H1 (cell line): ENCODE data around the gene OR51M1. TPM values are rescaled to one million over a fixed set of nuclear protein-coding genes. Genes with fewer than 3 reads are reported as not detected.
"Not testable (repeated sequence)": the region's sequence is repeated elsewhere in the genome, so short reads cannot be mapped to it uniquely, and the experiment has no call there.

Experiments used
- CTCF ChIA-PET: fragments of 300-600 bp; sonication (Branson Sonifier 250); formaldehyde crosslinking; loops from one replicate; lab custom pipeline; 2021; ENCODE audit not compliant: partially characterized antibody; lab: Charles Lee
- POLR2A ChIA-PET: fragments of 300-600 bp; sonication (Branson Sonifier 250); formaldehyde crosslinking; loops from one replicate; lab custom pipeline; 2021; ENCODE audit warnings: inconsistent platforms; ENCODE audit not compliant: partially characterized antibody; lab: Charles Lee
- DNase-seq, 2 experiments: peaks; one replicate each; pipeline versions ENCODE4 v3.0.0 to v3.0.0-alpha.2; 2010 to 2022; ENCODE audit warnings: low spot score in 2 of 2, low read depth in 1 of 2, mixed read lengths in 1 of 2
- FAIRE-seq: peaks from 2 replicates; lab custom pipeline; 2011; peaks lifted over from hg19 to GRCh38; lab: Jason Lieb, UNC
- H2AFZ ChIP-seq: 2 replicates; pipeline ENCODE4 v1.8.1; 2012; ENCODE audit warnings: low read length, inconsistent platforms
- H2AK5ac ChIP-seq: 2 replicates; pipeline ENCODE4 v1.6.1; 2013; ENCODE audit warnings: low read depth, low read length
- H2BK120ac ChIP-seq: replicated peaks from 2 replicates; pipeline ENCODE3; 2013; ENCODE audit warnings: low read depth, low read length, inconsistent platforms
- H2BK12ac ChIP-seq: 2 replicates; pipeline ENCODE4 v1.6.1; 2013; ENCODE audit warnings: low read depth, low read length
- H2BK15ac ChIP-seq: 2 replicates; pipeline ENCODE4 v1.6.1; 2013; ENCODE audit warnings: low read length
- H2BK20ac ChIP-seq: 2 replicates; pipeline ENCODE4 v1.6.1; 2013; ENCODE audit warnings: low read length
- H2BK5ac ChIP-seq: 2 replicates; pipeline ENCODE4 v1.6.1; 2013; ENCODE audit warnings: low read depth, low read length
- H3K14ac ChIP-seq: 2 replicates; pipeline ENCODE4 v1.6.1; 2013; ENCODE audit warnings: inconsistent platforms; ENCODE audit not compliant: insufficient read length
- H3K18ac ChIP-seq: 2 replicates; pipeline ENCODE4 v1.6.1; 2013; ENCODE audit warnings: low read length; ENCODE audit errors: extremely low read depth
- H3K23ac ChIP-seq: 2 replicates; pipeline ENCODE4 v1.6.1; 2013; ENCODE audit warnings: inconsistent platforms; ENCODE audit not compliant: insufficient read length
- H3K23me2 ChIP-seq: 2 replicates; pipeline ENCODE4 v1.6.1; 2013; ENCODE audit warnings: low read depth, low read length
- H3K27ac ChIP-seq: 2 replicates; pipeline ENCODE4 v1.6.1; 2011; ENCODE audit warnings: low read depth, low read length, inconsistent platforms
- H3K27me3 ChIP-seq, 4 experiments: replicated peaks in 1 of 4; 1 replicate in 1 of 4; 2 replicates in 3 of 4; pipeline versions ENCODE4 v1.6.1 to v1.8.1; 2011 to 2013; ENCODE audit warnings: low read length in 3 of 4, mild to moderate bottlenecking in 3 of 4, inconsistent platforms in 2 of 4, mixed read lengths in 2 of 4, moderate library complexity in 1 of 4; ENCODE audit not compliant: control insufficient read depth in 3 of 4, insufficient read depth in 3 of 4; ENCODE audit errors: extremely low read depth in 1 of 4
- H3K36me3 ChIP-seq, 4 experiments: 2 replicates each; pipeline versions ENCODE4 v1.6.1 to v1.8.1; 2011 to 2013; ENCODE audit warnings: mild to moderate bottlenecking in 4 of 4, low read length in 3 of 4, moderate library complexity in 2 of 4, control low read depth in 1 of 4, inconsistent platforms in 1 of 4; ENCODE audit not compliant: insufficient read depth in 4 of 4, control insufficient read depth in 2 of 4
- H3K4ac ChIP-seq: replicated peaks from 2 replicates; pipeline ENCODE3; 2013; ENCODE audit warnings: low read length, low read depth, mixed read lengths, inconsistent platforms; ENCODE audit not compliant: insufficient read length
- H3K4me1 ChIP-seq, 4 experiments: replicated peaks in 1 of 4; 1 replicate in 1 of 4; 2 replicates in 3 of 4; pipeline versions ENCODE4 v1.6.1 to v1.8.1; 2011 to 2013; ENCODE audit warnings: low read length in 3 of 4, inconsistent platforms in 2 of 4, mixed read lengths in 1 of 4; ENCODE audit not compliant: insufficient read depth in 4 of 4, control insufficient read depth in 3 of 4
- H3K4me2 ChIP-seq, 2 experiments: 2 replicates each; pipeline versions ENCODE4 v1.6.1 to v1.8.1; 2011 to 2013; ENCODE audit warnings: low read depth in 2 of 2, low read length in 2 of 2, control low read depth in 1 of 2, inconsistent platforms in 1 of 2, mild to moderate bottlenecking in 1 of 2; ENCODE audit not compliant: insufficient read depth in 1 of 2
- H3K4me3 ChIP-seq, 4 experiments: fragments of 200-600, 300-600 bp in 1 of 4; sonication (generic), shearing (Covaris generic), sonication (Bioruptor Twin) in 1 of 4; 2 replicates each; pipeline versions ENCODE4 v1.5.1 to v1.8.1; 2011 to 2016; ENCODE audit warnings: low read length in 4 of 4, low read depth in 3 of 4, control low read depth in 2 of 4, inconsistent platforms in 2 of 4, mild to moderate bottlenecking in 2 of 4, mixed read lengths in 1 of 4, moderate library complexity in 1 of 4; ENCODE audit not compliant: insufficient read depth in 2 of 4; ENCODE audit errors: extremely low read depth in 1 of 4
- H3K56ac ChIP-seq: replicated peaks from 2 replicates; pipeline ENCODE3; 2013; ENCODE audit warnings: low read depth, mild to moderate bottlenecking, mixed read lengths, low read length, inconsistent platforms; ENCODE audit not compliant: insufficient read length
- H3K79me1 ChIP-seq: 2 replicates; pipeline ENCODE4 v1.6.1; 2013; ENCODE audit warnings: low read depth, low read length, control low read depth
- H3K79me2 ChIP-seq, 2 experiments: 2 replicates each; pipeline versions ENCODE4 v1.6.1 to v1.8.1; 2012 to 2013; ENCODE audit warnings: low read length in 2 of 2, mild to moderate bottlenecking in 2 of 2, inconsistent platforms in 1 of 2; ENCODE audit not compliant: insufficient read depth in 2 of 2, control insufficient read depth in 1 of 2
- H3K9ac ChIP-seq, 4 experiments: replicated peaks in 1 of 4; 1 replicate in 1 of 4; 2 replicates in 3 of 4; pipeline versions ENCODE4 v1.6.1 to v1.8.1; 2011 to 2013; ENCODE audit warnings: low read depth in 3 of 4, low read length in 3 of 4, control low read depth in 2 of 4, mild to moderate bottlenecking in 2 of 4, moderate library complexity in 2 of 4, inconsistent platforms in 1 of 4; ENCODE audit errors: extremely low read depth in 1 of 4
- H3K9me3 ChIP-seq, 2 experiments: 2 replicates each; pipeline versions ENCODE4 v1.6.1 to v1.8.1; 2012 to 2013; ENCODE audit warnings: mild to moderate bottlenecking in 2 of 2, moderate library complexity in 2 of 2, control low read depth in 1 of 2, inconsistent platforms in 1 of 2, low read depth in 1 of 2, low read length in 1 of 2, mixed read lengths in 1 of 2; ENCODE audit not compliant: insufficient read depth in 2 of 2
- H4K20me1 ChIP-seq, 2 experiments: replicated peaks in 1 of 2; 2 replicates each; pipeline versions ENCODE3 to v1.8.1; 2011 to 2013; ENCODE audit warnings: inconsistent platforms in 2 of 2, low read length in 2 of 2, mild to moderate bottlenecking in 1 of 2; ENCODE audit not compliant: insufficient read depth in 2 of 2, control insufficient read depth in 1 of 2
- H4K5ac ChIP-seq: 2 replicates; pipeline ENCODE4 v1.6.1; 2013; ENCODE audit warnings: low read length, low read depth, mixed read lengths, inconsistent platforms; ENCODE audit not compliant: insufficient read length
- H4K8ac ChIP-seq: 2 replicates; pipeline ENCODE4 v1.8.0; 2013; ENCODE audit warnings: mild to moderate bottlenecking, moderate library complexity, low read length, inconsistent platforms; ENCODE audit not compliant: insufficient read depth; ENCODE audit errors: extremely low read depth
- H4K91ac ChIP-seq: replicated peaks from 2 replicates; pipeline ENCODE3; 2013; ENCODE audit warnings: low read length, mixed read lengths, inconsistent platforms; ENCODE audit not compliant: insufficient read length
- CTCF ChIP-seq, 3 experiments: IDR thresholded peaks; 1 replicate in 2 of 3; 2 replicates in 1 of 3; pipeline versions ENCODE4 v1.5.1 to v1.6.1; 2011; ENCODE audit warnings: low read length in 3 of 3, mild to moderate bottlenecking in 3 of 3, inconsistent platforms in 2 of 3, low read depth in 1 of 3, moderate library complexity in 1 of 3; ENCODE audit not compliant: insufficient read depth in 1 of 3; ENCODE audit errors: control extremely low read depth in 1 of 3
- WGBS, 2 experiments: shearing (Covaris generic) in 1 of 2; methylation state at CpG; one replicate each; pipeline versions ENCODE4 v1.1.6 to v1.1.7; 2013 to 2015; ENCODE audit warnings: low lambda C conversion rate in 2 of 2, mixed read lengths in 2 of 2, inconsistent platforms in 1 of 2, low coverage in 1 of 2, missing lambda C conversion rate in 1 of 2; ENCODE audit not compliant: insufficient replicate concordance in 2 of 2, insufficient coverage in 1 of 2, insufficient read length in 1 of 2; ENCODE audit errors: extremely low coverage in 1 of 2, missing lambda C conversion rate in 1 of 2; 5-methylcytosine and 5-hydroxymethylcytosine counted together
- polyA plus RNA-seq, 7 experiments: library from polyadenylated mRNA; depleted of rRNA in 3 of 7; stranded (reverse) in 5 of 7; unstranded in 2 of 7; fragments of >200 nt in 5 of 7; fragments of 200-250 nt in 2 of 7; gene quantifications; 1 replicate in 5 of 7; 2 replicates in 1 of 7; 4 replicates in 1 of 7; pipeline versions ENCODE4 v1.2.1 to v1.2.3, GENCODE V29; 2011 to 2013; ENCODE audit warnings: missing spikeins in 2 of 7, mixed read lengths in 2 of 7
- total RNA-seq: library from RNA; stranded (reverse); fragmentation: NEBNext Ultra II Directional; extraction: Animal tissue kit (Norgen Biotek cat#: 25700); gene quantifications from 2 replicates; pipeline ENCODE4 v1.2.1, GENCODE V29; 2021

Gene OR51M1
- total and polyA plus RNA-seq, 2 of the 8 experiments (the other 6 are each of a cell fraction or from before 2014, with no cell fraction given) = 0.08 TPM; not detected in 1

- H3K56ac ChIP-seq, H3K18ac ChIP-seq, FAIRE-seq, H2BK12ac ChIP-seq, H4K8ac ChIP-seq, H4K91ac ChIP-seq, H2BK15ac ChIP-seq, H3K9ac ChIP-seq, H4K20me1 ChIP-seq, H3K4me3 ChIP-seq, H3K79me2 ChIP-seq, H2BK120ac ChIP-seq, H3K23ac ChIP-seq, POLR2A ChIA-PET, H2AK5ac ChIP-seq, H3K4me1 ChIP-seq, H3K14ac ChIP-seq, H3K9me3 ChIP-seq, DNase-seq, H3K27ac ChIP-seq, H3K79me1 ChIP-seq, H4K5ac ChIP-seq, H2AFZ ChIP-seq, H2BK5ac ChIP-seq, H3K23me2 ChIP-seq, H2BK20ac ChIP-seq, H3K27me3 ChIP-seq, H3K36me3 ChIP-seq, H3K4me2 ChIP-seq, H3K4ac ChIP-seq: not testable (repeated sequence)
- TF ChIP-seq CTCF (IDR thresholded peaks at IDR 0.05; ENCODE audit: control extremely low read depth in 1 of 3, insufficient read depth in 1 of 3, low read depth in 1 of 3, low read length in 3 of 3) = peak in 1 of 3 experiments; percentile 4; a peak in 1 of 4 replicates
- WGBS, 2 experiments = 76% methylated on average over 6 of the region's 6 CpGs; no CpG with 5 or more reads in 1 of the 2 experiments
- CTCF ChIA-PET = interaction anchor here (0.8 to 1.6 kb wide), 7 partner anchors 16 to 242 kb away, joined by 3 to 5 read pairs (median 3); no protein-coding TSS in a partner anchor
These were observed 17.2 kb upstream of the OR51M1 start for GRCh38 chr11:5366365-5366764.
